Fibroblast of skin of left quadriceps (primary cell): ENCODE results near the gene MTIF2.
"Not testable (repeated sequence)": the region's sequence is repeated elsewhere in the genome, so short reads cannot be mapped to it uniquely, and the experiment has no call there.

Source experiments
- DNase-seq, 2 experiments: peaks; one replicate each; pipeline ENCODE4 v3.0.0-alpha.2; 2013; ENCODE audit warnings: low read depth in 2 of 2

The MTIF2 gene, protein sequence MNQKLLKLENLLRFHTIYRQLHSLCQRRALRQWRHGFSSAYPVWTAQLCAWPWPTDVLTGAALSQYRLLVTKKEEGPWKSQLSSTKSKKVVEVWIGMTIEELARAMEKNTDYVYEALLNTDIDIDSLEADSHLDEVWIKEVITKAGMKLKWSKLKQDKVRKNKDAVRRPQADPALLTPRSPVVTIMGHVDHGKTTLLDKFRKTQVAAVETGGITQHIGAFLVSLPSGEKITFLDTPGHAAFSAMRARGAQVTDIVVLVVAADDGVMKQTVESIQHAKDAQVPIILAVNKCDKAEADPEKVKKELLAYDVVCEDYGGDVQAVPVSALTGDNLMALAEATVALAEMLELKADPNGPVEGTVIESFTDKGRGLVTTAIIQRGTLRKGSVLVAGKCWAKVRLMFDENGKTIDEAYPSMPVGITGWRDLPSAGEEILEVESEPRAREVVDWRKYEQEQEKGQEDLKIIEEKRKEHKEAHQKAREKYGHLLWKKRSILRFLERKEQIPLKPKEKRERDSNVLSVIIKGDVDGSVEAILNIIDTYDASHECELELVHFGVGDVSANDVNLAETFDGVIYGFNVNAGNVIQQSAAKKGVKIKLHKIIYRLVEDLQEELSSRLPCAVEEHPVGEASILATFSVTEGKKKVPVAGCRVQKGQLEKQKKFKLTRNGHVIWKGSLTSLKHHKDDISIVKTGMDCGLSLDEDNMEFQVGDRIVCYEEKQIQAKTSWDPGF

DNA sequence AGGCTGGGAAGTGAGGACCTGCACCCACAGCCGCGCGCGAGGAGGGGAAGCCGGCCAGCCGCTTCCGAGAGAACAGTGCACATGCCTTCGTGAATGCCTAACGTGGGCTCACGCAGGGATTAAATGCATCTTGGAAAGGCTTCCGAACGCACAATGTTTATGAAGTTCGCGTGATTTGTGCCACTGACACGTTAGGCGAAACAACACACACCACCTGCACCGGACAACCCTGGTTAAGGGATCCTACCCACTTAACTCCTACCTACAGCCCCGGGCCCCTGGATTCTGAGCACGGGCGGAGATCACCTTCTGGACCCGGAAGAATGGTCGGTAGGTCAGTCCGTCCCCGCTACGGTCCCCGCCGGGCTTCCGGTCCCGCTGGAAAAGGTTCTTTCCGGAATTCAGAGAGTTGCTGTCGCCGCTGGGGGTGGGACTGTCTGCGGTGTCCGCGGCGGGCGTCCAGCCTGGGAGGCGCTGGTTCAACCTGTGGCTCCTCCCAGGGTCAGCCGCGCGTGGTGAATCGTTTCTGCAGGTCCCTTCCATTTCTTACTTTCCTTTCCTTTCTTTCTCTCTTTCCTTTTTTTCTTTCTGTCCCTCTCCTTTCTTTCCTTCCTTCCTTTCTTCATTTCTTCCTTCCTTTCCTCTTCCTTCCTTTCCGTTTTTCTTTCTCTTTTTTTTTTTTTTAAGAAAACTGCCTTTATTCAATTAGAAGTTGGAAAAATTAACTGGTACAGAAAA is at the start of gene MTIF2:
TSS of gene MTIF2 (minus strand) at position 325 of the 738 bp plus-strand sequence. CDS start 5,373 bp downstream, outside the sequence.
- DNase-seq: peak; percentile 72 to 79

DNA sequence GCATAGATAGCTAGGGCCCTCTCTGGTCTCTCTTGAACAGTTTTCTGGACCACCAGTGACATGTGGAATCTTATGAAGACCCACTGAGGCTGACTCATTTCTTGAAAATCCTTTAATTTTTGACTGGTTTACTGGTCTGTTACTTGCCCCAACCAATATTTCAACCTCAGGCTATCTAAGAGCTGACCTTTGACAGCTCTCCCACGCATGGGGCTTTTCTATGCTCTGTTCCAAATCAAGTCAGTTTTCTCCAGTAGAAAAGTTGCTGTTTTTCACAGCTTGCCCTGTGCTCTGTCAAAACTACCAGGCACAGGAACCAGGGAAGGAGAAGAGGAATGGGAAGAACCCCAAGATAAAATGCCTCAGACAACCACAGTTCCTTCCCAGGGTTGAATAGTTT is 46.0 kb upstream of the MTIF2 start:
- no peak for DNase-seq

DNA sequence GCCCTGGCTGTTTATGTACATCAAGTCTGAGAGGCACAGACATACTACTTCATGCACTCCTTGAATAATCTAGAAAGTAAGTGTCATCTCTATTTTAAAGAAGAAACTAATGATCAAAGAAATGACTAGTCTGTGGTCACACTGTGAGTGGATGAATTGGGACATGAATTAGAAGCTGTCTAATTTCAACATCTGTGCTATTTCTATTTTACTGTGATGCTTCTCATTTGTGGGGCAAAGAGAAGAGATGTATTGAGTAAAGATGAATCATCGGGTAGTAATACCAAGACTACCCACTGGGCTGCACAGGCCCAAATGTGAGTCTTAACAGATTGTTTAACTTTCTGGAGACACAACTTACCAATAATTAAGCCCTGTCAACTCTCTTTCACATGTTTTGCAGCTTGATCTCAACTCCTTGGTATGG is 42.4 kb upstream of the MTIF2 start:
- peak; percentile 22 to 29 for DNase-seq

DNA sequence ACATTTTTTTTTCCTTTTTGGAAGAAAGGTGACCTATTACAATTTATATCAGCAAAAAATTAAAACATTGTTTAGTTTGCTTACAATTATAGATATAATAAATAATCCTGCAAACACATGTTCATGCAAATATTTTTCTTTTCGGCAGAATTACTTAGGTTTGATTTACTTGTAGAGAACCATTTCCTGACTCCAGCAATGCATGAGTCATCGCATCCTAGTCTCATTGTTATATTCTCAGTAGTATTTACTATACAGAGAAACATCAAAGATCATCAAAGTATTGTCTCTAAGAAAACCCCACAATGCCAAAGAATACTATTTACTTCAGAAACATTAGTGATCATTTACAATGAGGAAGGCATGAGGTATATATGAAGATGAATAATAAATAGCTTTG is 40.4 kb upstream of the MTIF2 start:
- peak; percentile 22 to 27 for DNase-seq

DNA sequence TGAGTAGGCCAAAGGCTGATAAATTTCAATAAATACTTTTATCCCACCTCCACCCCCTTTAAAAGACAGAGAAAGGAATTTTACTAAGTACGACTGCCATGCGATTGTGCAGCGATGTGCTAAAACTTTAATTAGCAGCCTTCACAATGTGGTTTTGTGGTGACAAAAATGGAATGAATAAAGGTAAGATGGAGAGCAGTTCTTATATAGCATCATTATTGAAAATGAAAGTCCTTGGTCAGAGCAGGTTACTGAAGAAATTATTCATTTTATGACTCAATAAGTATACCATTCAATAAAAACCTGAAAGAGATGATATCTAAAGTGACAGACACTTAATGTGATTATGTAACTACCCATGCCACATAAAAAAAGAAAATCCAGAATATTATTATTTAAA is 33.2 kb upstream of the MTIF2 start:
- no peak for DNase-seq

DNA sequence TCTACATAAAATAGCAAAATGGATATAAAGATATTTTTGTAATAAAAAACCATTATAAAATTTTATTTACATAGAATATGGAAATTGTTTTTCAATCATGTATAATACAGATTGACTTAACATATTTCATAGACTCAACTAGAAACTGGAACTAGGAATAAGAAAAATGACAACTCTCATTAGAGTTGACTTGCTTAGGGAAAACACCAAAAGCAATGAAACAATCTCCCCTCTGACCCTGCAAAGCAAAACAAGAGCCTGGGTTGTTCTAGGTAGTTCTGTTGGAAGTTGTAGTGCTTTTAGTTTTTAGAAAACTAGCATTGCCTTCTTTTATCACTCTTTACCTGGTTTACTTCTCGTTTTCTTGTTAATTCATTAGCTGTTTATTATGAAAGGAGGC is 32.2 kb upstream of the MTIF2 start:
- no peak for DNase-seq

DNA sequence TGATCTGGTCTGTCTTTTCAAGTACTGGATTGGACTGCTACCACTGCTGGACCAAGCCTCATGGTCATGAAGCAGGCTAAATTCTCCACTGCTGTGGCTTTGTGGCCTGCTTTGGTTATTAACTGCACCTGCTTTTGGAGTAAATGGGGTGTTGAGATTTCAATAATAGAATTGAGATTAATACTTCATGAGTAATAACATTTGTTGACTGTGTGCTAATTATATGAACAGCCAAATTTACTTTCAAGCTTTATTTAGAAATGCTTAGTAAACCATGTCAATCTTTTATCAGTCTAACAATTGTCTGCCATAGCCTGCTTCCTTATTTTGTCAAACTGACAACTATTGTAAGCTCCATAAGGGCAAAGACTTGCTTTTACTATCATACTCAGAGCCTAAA is 27.4 kb upstream of the MTIF2 start:
- DNase-seq: no peak

DNA sequence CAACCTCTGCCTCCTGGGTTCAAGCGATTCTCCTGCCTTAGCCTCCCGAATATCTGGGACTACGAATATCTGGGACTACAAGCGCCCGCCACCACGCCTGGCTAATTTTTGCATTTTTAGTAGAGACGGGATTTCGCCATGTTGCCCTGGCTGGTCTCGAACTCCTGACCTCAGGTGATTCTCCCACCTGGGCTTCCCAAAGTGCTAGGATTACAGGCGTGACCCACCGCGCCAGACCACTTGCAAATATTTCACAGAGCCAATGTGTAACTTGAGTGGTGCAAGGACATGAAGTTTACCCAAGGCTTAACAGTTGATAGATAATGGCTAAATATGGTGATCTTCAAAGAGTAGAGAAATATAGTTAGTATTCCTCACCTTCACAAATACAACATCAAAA is 14.1 kb upstream of the MTIF2 start:
- no peak for DNase-seq

DNA sequence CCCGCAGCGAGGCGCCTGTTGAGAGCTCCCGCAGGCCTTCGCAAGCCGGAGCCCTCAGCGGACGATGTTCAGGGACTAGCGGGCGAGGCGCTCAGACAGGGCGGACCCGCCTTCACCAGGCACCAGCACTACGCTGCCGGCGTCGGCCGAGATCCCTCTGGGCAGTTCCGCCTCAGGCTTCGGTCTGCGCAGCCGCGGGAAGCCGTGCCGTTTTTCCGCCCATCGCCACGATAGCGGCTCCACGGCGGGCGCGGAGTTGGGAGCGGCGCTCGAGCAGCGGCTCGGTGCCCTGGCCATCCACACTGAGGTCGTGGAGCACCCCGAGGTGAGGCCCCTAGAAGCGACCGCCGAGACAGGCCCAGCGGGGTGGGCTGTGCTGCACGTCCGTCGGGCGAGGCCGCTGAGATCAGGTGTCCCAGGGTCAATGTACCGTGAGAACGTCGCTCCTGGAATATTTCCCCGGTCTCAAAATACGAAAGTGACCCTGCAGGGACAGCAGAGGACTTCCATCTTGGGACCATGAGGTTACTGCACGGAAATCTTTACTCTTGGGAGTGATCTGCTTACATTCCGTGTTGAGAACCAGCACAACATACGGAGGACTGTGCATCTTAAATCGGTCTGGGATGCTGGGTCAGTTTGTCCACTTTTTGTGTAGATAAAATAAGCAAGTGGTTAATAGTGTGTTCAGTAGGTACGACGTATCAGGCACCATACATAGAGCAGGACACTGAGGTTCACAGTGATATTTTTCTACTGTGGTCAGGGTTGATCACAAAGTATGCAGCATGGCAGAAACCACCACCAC is 13.3 kb upstream of the MTIF2 start:
- DNase-seq: peak; percentile 61 to 63

DNA sequence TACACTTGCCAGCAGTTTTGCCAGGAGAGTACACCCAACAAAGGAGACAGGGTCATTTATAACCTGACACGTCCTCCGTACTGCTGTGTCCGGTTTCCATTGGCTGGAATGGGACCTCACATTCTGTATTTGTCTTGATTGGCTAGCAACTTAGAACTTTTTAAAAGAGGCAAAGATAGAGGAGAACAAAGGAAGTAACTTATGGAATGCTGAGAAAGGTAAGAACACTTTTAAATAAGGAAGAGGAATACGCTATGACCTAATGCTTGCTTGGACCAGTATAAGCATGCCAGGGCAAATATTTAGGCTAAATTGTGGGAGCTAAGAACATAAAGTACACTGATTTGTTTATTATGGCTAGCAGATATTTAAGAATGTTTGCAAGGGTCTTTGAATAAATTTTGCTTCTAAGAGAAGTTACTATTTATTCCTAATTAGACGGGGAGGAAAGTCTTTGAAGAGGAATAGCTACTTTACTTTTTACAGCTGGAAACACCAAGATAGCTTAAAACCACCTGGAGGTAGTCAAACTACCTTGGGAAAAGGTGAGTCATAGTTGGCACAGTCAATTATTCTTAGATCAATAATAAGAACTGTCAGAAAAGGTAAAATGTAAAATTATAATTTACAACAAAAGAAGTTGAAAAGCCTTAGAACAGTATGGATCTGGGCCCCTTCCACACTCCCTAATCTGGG is 12.0 kb upstream of the MTIF2 start:
- DNase-seq: not testable (repeated sequence)

DNA sequence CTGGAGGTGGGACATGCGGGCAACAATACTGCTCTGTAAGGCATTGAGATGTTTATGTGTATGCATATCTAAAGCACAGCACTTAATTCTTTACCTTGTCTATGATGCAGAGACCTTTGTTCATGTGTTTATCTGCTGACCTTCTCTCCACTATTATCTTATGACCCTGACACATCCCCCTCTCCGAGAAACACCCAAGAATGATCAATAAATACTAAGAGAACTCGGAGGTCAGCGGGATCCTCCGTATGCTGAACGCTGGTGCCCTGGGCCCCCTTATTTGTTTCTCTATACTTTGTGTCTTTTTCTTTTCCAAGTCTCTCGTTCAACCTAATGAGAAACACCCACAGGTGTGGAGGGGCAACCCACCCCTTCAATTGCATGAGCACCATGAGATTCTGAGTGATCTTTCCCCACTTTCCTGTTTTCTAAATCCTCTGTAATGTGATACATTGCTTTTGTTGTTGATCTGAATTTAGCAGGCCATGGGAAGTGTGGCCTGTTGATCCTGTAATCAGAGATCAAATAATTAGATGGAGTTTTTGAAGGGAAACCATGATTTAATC is 10.9 kb upstream of the MTIF2 start:
- not testable (repeated sequence) for DNase-seq

DNA sequence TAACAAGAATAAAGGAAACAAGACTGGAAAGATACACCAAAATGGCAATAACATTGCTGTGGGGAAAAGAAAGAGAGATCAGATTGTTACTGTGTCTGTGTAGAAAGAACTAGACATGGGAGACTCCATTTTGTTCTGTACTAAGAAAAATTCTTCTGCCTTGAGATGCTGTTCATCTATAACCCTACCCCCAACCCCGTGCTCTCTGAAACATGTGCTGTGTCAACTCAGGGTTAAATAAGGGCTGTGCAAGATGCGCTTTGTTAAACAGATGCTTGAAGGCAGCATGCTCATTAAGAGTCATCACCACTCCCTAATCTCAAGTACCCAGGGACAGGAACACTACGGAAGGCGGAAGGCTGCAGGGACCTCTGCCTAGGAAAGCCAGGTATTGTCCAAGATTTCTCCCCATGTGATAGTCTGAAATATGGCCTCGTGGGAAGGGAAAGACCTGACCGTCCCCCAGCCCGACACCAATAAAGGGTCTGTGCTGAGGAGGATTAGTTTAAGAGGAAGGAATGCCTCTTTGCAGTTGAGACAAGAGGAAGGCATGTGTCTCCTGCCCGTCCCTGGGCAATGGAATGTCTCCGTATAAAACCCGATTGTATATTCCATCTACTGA is 10.3 kb upstream of the MTIF2 start:
- DNase-seq: not testable (repeated sequence)

DNA sequence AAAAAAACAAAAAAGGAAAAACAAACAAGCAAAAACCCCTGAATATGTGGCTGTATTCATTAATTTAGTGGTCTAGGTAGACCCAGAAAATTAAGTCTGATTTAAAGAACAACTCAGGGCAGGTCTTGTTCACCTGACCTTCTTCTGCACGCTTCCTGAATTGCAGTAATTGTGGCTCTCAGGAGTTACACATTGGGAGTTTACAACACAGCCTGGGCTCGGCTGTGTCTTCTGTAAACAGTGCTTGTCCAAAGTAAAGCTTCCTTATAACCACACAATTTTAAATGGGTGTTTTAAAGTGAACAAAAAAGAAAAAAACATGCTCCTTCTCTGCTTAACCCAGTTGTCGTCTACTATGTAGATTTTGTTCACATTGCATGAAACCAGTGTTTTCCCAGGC is 8.3 kb upstream of the MTIF2 start:
- no peak for DNase-seq

DNA sequence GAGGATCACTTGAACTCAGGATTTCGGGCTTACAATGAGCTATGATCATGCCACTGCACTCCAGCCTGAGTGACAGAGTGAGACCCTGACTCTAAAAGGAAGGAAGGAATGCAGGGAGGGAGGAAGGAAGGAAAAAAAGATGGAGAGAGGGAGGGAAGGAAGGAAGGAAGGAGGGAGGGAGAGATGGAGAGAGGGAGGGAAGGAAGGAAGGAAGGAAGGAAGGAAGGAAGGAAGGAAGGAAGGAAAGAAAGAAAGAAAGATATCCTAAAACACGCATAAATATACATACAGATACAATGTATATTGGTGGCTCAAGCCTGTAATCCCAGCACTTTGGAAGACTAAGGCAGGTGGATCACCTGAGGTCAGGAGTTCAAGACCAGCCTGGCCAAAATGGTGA is 5.3 kb upstream of the MTIF2 start:
- DNase-seq: not testable (repeated sequence)

DNA sequence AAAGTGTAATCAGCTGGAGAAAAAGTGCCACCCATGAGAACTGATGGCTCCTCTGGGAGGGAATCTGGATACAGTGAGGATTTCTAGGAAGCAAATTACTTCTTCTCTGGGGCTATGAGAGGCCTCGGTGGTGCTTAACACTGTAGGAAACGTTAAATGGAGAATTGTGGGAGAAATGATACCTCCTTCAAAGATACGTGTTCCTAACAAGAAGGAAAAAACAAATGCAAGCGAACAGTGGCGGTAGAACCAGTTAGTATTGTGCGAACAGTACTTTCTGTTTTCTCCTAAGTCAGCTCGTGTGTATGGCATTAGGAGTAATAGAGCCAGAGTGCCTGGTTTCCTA is 587 bp upstream of the MTIF2 start:
- DNase-seq: no peak

DNA sequence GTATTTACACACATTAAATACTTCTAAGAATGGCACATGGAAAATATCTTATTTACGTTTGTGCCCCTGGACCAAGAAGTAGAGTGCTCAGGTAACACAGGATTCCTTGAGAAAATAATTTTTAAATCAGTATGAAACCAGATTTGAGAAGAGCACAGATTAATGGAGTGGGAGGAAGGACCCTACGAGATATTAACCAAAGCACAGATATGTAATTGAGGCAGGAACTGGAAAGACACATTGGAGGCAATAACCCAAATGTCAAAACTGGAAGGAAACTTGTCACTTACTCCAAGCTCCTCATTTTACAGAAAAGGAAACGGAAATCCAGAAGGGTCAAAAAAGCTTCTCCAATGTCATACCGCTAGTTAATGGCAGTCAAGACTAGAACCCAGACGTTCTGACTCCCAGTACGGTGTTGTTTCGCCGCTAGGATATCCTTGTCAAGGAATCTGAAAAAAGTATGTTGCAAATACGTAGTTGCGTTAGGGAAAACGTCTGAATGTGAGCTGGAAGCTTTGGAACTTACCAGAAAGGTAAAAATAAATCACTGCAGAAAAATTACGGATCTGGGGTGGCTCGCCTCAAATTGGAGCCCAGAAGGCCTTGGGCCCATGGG is 634 bp downstream of the MTIF2 start:
- DNase-seq: no peak

DNA sequence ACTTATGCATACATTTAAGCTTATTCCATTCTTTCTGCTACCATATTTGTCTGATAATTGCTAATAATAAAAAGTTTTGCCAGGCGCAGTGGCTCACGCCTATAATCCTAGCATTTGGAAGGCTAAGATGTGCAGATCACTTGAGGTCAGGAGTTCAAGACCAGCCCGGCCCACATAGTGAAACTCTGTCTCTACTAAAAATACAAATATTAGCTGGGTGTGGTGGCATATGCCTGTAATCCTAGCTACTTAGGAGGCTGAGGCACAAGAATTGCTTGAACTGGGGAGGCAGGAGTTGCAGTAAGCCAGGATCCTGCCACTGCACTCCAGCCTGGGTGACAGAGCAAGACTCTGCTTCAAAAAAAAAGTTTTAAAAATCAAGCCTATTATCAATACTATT is 9.4 kb downstream of the MTIF2 start:
- not testable (repeated sequence) for DNase-seq

DNA sequence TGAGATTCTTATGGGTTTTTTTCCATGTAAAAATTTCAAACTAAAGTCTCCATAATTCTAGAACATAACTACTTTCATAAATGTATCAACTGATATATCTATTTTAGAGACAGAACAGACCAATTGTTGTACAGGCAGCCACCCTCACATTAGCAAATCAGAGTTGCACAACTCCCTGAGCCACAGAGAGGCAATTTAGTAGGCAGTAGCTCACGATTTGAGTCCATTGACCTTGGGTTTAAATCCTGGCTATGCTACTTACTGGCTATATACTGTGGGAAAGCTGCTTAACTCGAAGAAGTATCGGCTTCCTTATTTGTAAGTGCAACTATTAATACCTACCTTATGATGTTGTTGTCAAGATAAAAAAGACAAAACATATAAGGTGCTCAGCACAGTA is 16.2 kb downstream of the MTIF2 start:
- DNase-seq: no peak

DNA sequence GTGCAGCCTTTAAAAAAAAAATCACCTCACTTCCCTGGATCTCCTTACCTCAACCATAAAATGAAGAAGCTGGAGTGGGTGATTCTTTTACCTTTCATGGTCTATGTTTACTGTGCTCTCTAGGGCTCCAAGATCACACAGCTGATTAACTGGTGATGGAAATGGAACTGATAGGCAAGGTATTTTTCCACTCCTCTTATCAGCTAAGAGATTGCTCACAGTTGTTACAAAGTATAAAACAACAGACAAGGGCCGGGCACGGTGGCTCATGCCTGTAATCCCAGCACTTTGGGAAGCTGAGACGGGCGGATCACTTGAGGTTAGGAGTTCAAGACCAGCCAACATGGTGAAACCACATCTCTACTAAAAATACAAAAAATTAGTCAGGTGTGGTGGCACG is 22.0 kb downstream of the MTIF2 start:
- DNase-seq: no peak

DNA sequence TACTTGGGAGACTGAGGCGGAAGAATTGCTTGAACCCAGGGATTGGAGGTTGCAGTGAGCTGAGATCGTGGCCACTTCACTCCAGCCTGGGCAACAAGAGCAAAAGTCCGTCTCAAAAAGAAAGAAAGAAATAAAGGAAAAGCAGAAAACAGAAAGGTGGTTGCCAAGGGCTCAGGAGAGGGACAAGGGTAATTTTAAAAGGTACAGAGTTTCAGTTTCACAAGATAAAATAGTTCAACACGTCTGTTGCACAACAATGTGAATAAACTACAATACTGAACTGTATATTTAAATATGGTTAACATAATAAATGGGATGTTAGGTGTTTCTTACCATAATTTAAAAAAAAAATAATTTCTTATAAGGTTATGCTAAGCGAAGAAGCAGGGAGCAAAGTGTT is 23.6 kb downstream of the MTIF2 start:
- DNase-seq: no peak
